ENCODE measurements around the gene IKZF2.

Gene IKZF2

GRCh38 chr2:213151437-213152064, at the start of gene IKZF2:
Gene IKZF2, minus strand, starts transcription at chr2:213151612. Its CDS starts 2,983 bp downstream, at chr2:213148629.
- DNase-seq = peak; percentile 73 to 88

GRCh38 chr2:213199871-213200270, 48.5 kb upstream of the IKZF2 start:
- DNase-seq = no peak

GRCh38 chr2:213189001-213189899, 37.8 kb upstream of the IKZF2 start:
- peak; percentile 3 to 63 for DNase-seq

GRCh38 chr2:213188533-213188867, 37.1 kb upstream of the IKZF2 start:
- no peak for DNase-seq

GRCh38 chr2:213187833-213188532, 36.6 kb upstream of the IKZF2 start:
- no peak for DNase-seq

GRCh38 chr2:213187386-213187785, 36.0 kb upstream of the IKZF2 start:
- DNase-seq = no peak

- no peak for DNase-seq
Measured at GRCh38 chr2:213185147-213185822, 33.9 kb upstream of the IKZF2 start.

GRCh38 chr2:213181712-213182111, 30.3 kb upstream of the IKZF2 start:
- no peak for DNase-seq

- DNase-seq = no peak
Measured at GRCh38 chr2:213177679-213178078, 26.3 kb upstream of the IKZF2 start.

GRCh38 chr2:213175673-213176247, 24.3 kb upstream of the IKZF2 start:
- DNase-seq = no peak

- no peak for DNase-seq
Measured at GRCh38 chr2:213172641-213173040, 21.2 kb upstream of the IKZF2 start.

GRCh38 chr2:213171147-213171546, 19.7 kb upstream of the IKZF2 start:
- no peak for DNase-seq

- DNase-seq = no peak
Measured at GRCh38 chr2:213167271-213167930, 16.0 kb upstream of the IKZF2 start.

- DNase-seq = no peak
Measured at GRCh38 chr2:213166109-213166508, 14.7 kb upstream of the IKZF2 start.

- DNase-seq = no peak
Measured at GRCh38 chr2:213164263-213164662, 12.9 kb upstream of the IKZF2 start.

- DNase-seq = no peak
Measured at GRCh38 chr2:213162516-213163118, 11.2 kb upstream of the IKZF2 start.

GRCh38 chr2:213161759-213162515, 10.5 kb upstream of the IKZF2 start:
- DNase-seq = no peak

GRCh38 chr2:213159768-213160167, 8.4 kb upstream of the IKZF2 start:
- no peak for DNase-seq

- DNase-seq = no peak
Measured at GRCh38 chr2:213157242-213157641, 5.8 kb upstream of the IKZF2 start.

- DNase-seq = no peak
Measured at GRCh38 chr2:213156717-213157116, 5.3 kb upstream of the IKZF2 start.

GRCh38 chr2:213152888-213153287, 1.5 kb upstream of the IKZF2 start:
- no peak for DNase-seq

Measured in NCI-H524 (cell line).